Non-pigmented ciliary epithelial cell (primary cell): ENCODE data around the gene KCTD14.
"Not testable (repeated sequence)": the region's sequence is repeated elsewhere in the genome, so short reads cannot be mapped to it uniquely, and the experiment has no call there.

ENCODE experiments used
- DNase-seq: peaks from one replicate; pipeline ENCODE4 v3.0.0-alpha.2; 2010; ENCODE audit warnings: low read depth

Gene KCTD14

GRCh38 chr11:78046486-78046854 lies 23.4 kb upstream of the KCTD14 start:
- no peak for DNase-seq

- DNase-seq, result no peak
Measured at GRCh38 chr11:78045851-78046485, 22.9 kb upstream of the KCTD14 start.

GRCh38 chr11:78044706-78045105 lies 21.6 kb upstream of the KCTD14 start:
- DNase-seq, result no peak

- DNase-seq, result no peak
Measured at GRCh38 chr11:78041843-78042440, 18.9 kb upstream of the KCTD14 start.

GRCh38 chr11:78041380-78041719 lies 18.3 kb upstream of the KCTD14 start:
- DNase-seq, result not testable (repeated sequence)

- DNase-seq, result no peak
Measured at GRCh38 chr11:78040691-78041379, 17.8 kb upstream of the KCTD14 start.

GRCh38 chr11:78039919-78040671 lies 17.0 kb upstream of the KCTD14 start:
- peak; percentile 55 for DNase-seq

- no peak for DNase-seq
Measured at GRCh38 chr11:78039391-78039918, 16.4 kb upstream of the KCTD14 start.

- no peak for DNase-seq
Measured at GRCh38 chr11:78038697-78039313, 15.7 kb upstream of the KCTD14 start.

GRCh38 chr11:78037825-78038620 lies 14.9 kb upstream of the KCTD14 start:
- DNase-seq, result no peak

- DNase-seq, result no peak
Measured at GRCh38 chr11:78037056-78037455, 14.0 kb upstream of the KCTD14 start.

- no peak for DNase-seq
Measured at GRCh38 chr11:78036313-78036712, 13.2 kb upstream of the KCTD14 start.

GRCh38 chr11:78034623-78035022 lies 11.5 kb upstream of the KCTD14 start:
- no peak for DNase-seq

GRCh38 chr11:78033040-78033439 lies 10.0 kb upstream of the KCTD14 start:
- no peak for DNase-seq

- no peak for DNase-seq
Measured at GRCh38 chr11:78032090-78032489, 9.0 kb upstream of the KCTD14 start.

- DNase-seq, result no peak
Measured at GRCh38 chr11:78031629-78032028, 8.6 kb upstream of the KCTD14 start.

GRCh38 chr11:78030429-78031325 lies 7.6 kb upstream of the KCTD14 start:
- DNase-seq, result no peak

- not testable (repeated sequence) for DNase-seq
Measured at GRCh38 chr11:78028423-78028822, 5.3 kb upstream of the KCTD14 start.

GRCh38 chr11:78027759-78028158 lies 4.7 kb upstream of the KCTD14 start:
- DNase-seq, result no peak

- no peak for DNase-seq
Measured at GRCh38 chr11:78025378-78025777, 2.3 kb upstream of the KCTD14 start.
